ENCODE results near the gene ANO9.
"Not testable (repeated sequence)": the region's sequence is repeated elsewhere in the genome, so short reads cannot be mapped to it uniquely, and the experiment has no call there.

The ANO9 gene

DNA sequence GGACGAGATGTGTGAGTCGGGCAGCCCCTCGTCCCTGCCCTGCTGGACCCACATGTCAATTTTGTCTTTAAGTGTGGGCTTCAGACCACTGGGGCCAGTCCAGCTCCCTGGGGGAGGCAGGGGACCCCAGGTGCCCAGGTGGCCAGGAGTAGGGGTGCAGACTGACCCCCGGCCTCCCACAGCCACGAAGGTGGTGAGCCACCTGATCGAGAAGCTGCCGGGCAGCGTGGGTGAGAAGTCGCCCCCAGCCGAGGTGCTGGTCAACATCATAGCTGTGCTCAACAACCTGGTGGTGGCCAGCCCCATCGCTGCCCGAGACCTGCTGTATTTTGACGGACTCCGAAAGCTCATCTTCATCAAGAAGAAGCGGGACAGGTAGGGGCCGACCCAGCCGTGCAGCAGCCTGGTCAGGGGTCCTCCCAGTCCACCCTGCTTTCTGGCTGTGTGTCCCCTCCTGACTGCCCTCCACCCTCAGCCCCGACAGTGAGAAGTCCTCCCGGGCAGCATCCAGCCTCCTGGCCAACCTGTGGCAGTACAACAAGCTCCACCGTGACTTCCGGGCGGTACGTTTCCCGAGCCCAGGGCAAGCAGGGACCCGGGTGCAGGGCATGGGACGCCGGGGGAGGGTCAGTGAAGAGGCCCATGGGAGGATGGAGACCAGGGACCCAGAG is 37.9 kb downstream of the ANO9 start:
- no peak for DNase-seq (ENCODE audit: low read depth, low spot score)

GRCh38 chr11:403021-403760 is 38.6 kb downstream of the ANO9 start:
- DNase-seq (ENCODE audit: low read depth, low spot score): no peak

GRCh38 chr11:401196-401595 is 40.6 kb downstream of the ANO9 start:
- not testable (repeated sequence) for DNase-seq (ENCODE audit: low read depth, low spot score)

GRCh38 chr11:400241-400689 is 41.5 kb downstream of the ANO9 start:
- DNase-seq (ENCODE audit: low read depth, low spot score): no peak

DNA sequence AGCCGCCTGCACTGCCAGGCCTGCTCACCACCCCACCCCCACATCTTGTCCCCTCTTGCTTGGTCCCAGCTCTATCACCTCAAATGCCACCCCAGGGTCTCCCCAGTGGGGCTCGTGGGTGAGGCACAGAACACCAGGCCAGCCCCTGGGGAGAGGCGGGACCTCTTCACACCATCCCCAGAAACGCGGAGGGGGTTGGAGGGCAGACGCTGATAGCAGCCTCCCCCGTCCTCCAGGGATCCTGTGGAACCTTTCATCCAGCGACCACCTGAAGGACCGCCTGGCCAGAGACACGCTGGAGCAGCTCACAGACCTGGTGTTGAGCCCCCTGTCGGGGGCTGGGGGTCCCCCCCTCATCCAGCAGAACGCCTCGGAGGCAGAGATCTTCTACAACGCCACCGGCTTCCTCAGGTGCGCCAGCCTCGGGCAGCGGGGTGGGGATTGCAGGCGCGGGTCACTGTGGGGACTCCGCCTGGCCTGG is 42.0 kb downstream of the ANO9 start:
- no peak for DNase-seq (ENCODE audit: low read depth, low spot score)

GRCh38 chr11:398826-399225 is 43.0 kb downstream of the ANO9 start:
- no peak for DNase-seq (ENCODE audit: low read depth, low spot score)

DNA sequence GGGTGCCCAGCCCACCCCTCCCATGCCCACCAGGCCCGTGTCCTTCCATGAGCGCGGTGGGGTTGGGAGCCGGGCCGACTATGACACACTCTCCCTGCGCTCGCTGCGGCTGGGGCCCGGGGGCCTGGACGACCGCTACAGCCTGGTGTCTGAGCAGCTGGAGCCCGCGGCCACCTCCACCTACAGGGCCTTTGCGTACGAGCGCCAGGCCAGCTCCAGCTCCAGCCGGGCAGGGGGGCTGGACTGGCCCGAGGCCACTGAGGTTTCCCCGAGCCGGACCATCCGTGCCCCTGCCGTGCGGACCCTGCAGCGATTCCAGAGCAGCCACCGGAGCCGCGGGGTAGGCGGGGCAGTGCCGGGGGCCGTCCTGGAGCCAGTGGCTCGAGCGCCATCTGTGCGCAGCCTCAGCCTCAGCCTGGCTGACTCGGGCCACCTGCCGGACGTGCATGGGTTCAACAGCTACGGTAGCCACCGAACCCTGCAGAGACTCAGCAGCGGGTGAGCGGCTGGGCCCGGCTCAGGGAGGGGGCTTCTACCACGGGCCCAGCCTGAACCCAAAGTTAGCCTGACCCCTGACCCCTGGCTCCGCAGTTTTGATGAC is 44.8 kb downstream of the ANO9 start:
- peak; percentile 87 for DNase-seq (ENCODE audit: low read depth, low spot score)

GRCh38 chr11:396511-396947 is 45.3 kb downstream of the ANO9 start:
- peak; percentile 60 for DNase-seq (ENCODE audit: low read depth, low spot score)

DNA sequence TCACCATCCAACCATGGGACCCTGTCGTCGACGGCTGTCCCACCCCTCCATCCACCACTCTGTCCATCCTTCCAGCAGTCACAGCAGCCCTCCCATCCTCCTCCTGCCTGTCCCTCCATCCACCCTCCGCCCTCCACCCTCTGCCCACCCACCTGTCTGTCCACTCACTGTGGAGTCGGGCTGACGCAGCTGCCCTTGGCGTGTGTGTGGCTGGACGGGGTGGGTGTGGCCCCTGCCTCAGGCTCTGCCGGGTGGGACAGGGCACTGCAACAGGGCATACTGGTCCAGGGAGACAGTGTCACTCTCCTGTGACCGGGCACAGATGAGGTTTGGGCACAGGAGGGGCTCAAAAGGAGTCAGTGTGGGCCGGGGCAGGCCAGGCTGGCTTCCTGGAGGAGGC is 45.9 kb downstream of the ANO9 start:
- no peak for DNase-seq (ENCODE audit: low read depth, low spot score)

GRCh38 chr11:394858-395655 is 46.8 kb downstream of the ANO9 start:
- DNase-seq (ENCODE audit: low read depth, low spot score): no peak

DNA sequence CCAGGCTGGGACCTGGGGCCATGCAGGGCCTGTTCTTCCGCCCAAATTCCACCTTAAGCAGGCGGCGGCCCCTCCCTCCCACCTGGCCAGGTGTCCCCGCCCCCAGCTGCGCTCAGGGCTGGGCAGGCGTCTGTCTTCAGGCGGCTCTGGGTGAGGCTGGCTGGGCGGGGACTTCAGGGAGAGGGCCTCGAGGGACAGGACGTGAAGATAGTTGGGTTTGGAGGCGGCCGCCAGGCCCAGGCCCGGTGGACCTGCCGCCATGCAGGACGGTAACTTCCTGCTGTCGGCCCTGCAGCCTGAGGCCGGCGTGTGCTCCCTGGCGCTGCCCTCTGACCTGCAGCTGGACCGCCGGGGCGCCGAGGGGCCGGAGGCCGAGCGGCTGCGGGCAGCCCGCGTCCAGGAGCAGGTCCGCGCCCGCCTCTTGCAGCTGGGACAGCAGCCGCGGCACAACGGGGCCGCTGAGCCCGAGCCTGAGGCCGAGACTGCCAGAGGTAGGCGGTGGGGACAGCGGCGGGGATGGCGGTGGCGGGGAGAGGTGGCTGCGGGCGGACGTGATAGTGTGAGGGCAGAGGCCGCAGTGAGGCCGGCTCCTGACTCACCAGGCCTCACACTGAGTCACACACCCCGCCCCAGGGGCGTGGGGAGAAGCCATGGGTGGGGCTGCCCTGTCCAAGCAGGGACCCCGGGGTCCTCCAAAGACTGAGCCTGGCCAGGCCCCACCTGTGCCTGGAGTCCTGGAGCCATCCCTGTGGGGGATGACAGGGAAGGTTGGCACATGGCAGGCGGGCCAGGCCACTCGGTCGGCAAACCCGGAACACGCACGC is 47.6 kb downstream of the ANO9 start, which contains the start of gene PKP3:
PKP3 (plus strand) TSS at position 176 of the 824 bp plus-strand sequence; CDS start at position 260, 84 bp downstream.
- DNase-seq (ENCODE audit: low read depth, low spot score): peak; percentile 72

DNA sequence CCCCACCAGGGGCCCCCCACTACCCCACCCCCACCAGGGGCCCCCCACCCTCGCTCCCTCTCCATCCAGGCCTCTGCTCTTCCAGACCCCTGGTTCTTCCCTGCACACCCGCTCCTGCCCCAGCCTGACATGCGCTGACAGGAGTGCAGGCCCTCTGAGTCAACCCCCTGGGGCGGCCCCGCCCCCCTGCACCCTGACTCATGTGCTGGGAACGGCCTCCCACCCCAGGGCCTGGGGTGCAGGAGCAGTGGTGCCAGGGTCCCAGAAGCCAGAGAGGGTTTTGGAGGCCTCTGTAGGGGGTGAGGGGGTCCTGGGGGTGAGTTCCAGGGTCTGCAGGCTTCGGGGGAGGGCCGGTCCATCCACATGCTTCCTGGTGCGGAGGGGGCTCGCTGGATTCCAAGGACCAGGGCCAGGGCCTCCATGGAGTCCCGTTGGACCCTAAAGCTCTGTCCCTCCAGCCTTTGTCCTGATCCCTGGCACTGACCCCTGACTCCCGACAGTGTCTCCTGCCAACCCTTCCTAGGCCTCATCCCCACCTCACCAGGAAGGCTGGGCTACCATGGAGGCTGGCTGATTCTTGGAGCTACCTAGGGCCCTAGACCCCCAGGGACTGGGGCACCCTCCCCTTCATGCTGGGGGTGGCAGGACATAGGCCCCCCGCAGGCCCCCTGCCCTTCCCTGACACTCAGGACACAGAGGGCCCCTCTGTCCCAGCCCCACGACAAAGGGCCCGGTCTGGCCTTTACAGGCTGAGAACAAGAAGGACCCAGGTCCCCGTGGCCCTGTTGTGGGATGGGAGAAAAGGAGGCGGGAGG is 48.4 kb downstream of the ANO9 start:
- peak; percentile 84 for DNase-seq (ENCODE audit: low read depth, low spot score)

DNA sequence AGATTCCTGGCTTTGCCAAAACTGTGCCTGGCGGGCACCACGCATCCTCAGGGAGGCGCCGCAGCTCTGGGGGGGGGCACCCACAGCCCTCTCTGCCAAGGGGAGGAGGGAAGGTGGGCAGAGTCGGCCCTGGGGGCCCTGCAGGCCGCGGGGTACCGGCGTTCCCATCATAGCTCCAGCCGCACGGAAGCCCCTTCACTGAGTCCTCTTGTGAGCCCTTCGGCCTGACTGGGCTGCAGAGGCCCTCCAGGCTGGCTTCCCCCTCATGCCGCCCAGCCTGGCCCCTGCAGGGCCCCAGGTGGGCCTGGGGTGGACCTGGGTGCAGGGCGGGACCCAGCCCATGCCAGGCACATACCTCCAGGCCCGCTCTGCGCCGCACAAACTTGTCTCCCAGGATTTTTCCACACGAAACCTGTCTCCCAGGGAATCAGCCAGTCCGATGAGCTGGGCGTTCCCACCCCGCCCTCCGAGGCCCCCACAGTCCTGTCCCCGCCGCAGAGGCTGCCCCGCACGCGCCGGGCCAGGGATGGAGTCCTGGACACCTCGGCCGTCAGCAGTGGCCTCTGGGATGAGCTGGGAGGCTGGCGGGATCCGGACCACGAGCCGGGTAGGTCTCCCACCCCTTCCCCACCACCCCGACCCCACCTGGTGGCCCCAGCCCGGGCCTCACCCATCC is 49.6 kb downstream of the ANO9 start:
- no peak for DNase-seq (ENCODE audit: low read depth, low spot score)

- no peak for DNase-seq (ENCODE audit: low read depth, low spot score)
These were observed 50.4 kb downstream of the ANO9 start for GRCh38 chr11:391117-392017.

DNA sequence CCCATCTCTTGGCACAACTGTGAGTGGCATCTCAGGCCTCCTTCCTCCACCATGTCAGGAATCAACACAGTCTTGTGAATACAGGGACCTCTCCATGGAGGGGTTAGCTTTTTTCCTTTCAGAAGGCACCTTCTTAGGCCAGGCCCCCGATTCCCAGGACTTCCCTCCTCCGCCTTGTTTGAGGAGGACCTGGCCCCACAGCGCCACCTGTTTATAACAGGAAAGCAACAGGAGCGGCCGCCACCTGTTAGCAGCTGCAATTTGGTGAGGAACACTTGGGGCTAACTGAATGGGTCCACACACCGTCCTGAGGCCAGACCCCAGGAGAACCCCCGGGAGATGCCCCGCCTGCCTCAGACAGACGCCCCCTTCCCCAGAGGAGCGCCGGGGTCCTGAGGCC is 51.6 kb downstream of the ANO9 start:
- no peak for DNase-seq (ENCODE audit: low read depth, low spot score)

DNA sequence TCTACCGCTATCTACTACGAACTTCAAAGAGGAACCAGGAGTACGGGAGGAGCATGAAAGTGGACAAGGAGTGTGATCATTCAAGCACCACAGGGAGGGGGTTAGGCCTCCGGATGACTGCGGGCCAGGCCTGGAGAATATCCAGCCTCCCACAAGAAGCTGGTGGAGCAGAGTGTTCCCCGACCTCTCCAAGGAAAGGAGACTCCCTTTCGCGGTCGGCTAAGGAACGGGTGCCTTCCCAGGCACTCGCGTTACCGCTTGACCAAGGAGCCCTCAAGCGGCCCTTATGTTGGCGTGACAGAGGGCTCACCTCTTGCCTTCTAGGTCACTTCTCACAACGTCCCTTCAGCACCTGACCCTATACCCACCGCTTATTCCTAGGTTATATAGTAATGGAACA is 52.4 kb downstream of the ANO9 start:
- DNase-seq (ENCODE audit: low read depth, low spot score): not testable (repeated sequence)

DNA sequence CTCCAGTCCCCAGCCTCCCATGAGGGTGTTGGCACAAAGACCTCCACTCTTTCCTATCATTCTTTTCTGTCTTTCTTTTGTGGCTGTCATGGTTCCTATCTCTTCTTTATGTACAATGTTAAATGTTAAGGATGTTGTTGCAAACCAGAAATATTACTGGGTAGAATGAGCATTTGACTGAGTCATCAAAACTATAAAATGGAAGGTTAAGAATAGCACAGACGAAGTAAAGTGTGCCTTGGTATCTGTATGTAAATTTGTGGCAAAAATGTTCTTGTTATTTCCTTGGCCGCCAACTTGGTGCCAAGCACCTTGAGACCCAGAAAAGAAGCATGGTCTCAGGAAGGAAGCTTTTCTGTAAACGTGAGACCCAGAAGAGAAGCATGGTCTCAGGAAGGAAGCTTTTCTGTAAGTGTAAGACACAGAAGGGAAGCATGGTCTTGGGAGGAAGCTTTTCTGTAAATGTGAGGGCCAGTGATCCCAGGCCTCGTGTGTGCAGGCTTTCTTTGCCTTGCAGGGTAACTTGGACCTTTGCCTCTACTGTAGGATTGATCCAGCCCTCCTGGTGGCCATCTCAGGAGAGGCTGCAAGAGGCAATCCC is 54.5 kb downstream of the ANO9 start:
- no peak for DNase-seq (ENCODE audit: low read depth, low spot score)

GRCh38 chr11:386483-386882 is 55.3 kb downstream of the ANO9 start:
- DNase-seq (ENCODE audit: low read depth, low spot score): no peak

Measured in astrocyte of the hippocampus (primary cell).